Left kidney (tissue), 2 donors: ENCODE measurements around the gene TOMM40. TPM values are rescaled to one million over a fixed set of nuclear protein-coding genes. Genes with fewer than 3 reads are reported as not detected.
A peak's percentile ranks its signal among the peaks of the same experiment; 100 is the strongest.
"Not testable (repeated sequence)": the region's sequence is repeated elsewhere in the genome, so short reads cannot be mapped to it uniquely, and the experiment has no call there.

ENCODE experiments used
- DNase-seq: peaks from one replicate; pipeline ENCODE4 v3.0.0-alpha.2; 2013
- polyA plus RNA-seq: library from polyadenylated mRNA; unstranded; fragments of 120-200 nt; gene quantifications from one replicate; pipeline ENCODE4 v1.2.1, GENCODE V29; 2013; ENCODE audit not compliant: insufficient read length

The TOMM40 gene
- polyA plus RNA-seq, 1 donor: 43.3 TPM

DNA sequence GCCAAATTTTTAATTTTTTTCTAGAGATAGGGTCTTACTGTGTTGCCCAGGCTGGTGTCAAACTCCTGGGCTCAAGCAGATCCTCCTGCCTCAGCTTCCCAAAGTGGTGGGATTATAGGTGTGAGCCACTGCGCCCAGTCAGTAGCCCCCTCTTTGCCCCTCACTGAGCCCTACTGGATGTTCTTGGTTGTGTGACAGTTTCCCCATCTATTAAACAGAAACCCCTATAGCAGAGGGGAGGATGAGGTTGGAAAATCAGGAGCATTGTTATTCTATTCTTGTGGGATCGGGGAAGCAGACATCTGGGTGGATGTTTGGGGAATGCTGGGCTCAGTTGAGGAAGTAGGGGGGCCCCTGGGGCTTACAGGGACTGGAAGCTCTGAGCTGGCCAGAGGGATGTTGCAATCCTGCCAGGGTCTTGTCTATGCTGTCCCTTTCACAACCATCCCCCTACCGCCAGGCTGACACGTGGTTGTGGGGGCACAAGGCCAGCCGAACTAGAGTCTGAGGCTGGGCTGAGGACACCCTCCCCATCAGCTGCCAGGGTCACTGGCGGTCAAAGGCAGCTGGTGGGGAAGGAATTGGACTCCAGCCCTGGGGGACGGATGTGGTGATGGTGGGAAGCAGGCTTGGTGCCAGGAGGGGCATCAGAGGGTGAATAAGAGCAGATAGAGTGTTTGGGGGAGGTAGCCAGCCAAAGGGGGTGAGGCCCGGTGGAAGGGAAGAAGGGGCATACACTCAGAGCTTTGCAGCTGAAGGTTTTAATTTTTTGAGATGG is 34.2 kb downstream of the TOMM40 start:
- DNase-seq: no peak

DNA sequence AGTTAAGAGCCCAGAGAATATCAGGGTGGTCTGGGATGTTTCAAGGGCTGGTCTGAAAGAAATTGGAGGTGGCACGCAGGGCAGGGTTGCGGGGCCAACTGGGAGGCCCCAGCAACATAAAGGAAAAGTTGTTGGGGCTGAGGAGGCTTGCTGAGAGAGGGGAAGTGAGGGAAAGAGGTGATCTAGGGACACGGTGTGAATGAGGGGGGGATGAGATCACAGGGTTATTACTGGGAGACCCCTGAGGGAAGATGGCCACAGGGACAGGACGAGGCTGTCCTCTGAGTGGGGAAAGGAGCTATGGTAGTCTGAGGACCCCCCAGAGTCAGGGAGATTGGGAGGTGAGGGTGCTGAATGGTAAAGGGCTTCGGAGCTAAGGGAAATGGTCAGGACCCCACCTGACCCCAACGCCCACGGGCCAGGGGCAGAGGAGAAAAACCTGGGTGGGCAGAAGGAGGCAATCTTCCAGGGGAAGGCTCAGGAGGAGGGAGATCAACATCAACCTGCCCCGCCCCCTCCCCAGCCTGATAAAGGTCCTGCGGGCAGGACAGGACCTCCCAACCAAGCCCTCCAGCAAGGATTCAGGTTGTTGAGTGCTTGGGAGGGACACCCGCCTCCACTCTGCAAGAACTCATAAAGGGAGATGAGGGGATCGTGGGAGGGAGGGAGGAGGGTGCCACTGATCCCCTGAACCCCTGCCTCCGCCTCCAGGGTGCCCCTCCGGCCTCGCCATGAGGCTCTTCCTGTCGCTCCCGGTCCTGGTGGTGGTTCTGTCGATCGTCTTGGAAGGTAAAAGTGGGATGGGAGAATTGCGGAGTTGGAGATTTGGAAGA is 35.4 kb downstream of the TOMM40 start:
- not testable (repeated sequence) for DNase-seq

DNA sequence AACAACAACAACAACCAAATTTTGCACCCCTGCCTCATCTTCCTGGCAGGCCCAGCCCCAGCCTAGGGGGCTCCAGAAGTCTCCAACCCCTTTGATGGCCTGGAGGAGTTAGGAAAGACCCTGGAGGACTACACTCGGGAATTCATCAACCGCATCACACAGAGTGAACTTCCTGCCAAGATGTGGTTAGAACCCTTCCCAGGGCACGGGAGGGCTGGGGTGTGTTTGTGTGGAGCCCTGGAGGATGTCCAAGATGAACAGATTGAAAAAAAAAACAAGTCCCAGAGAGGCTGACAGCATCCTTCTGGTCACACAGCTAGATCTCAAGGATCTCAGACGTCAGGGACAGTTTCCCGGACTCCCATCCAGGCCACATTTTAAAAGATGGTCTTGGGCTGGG is 36.7 kb downstream of the TOMM40 start:
- DNase-seq: no peak

DNA sequence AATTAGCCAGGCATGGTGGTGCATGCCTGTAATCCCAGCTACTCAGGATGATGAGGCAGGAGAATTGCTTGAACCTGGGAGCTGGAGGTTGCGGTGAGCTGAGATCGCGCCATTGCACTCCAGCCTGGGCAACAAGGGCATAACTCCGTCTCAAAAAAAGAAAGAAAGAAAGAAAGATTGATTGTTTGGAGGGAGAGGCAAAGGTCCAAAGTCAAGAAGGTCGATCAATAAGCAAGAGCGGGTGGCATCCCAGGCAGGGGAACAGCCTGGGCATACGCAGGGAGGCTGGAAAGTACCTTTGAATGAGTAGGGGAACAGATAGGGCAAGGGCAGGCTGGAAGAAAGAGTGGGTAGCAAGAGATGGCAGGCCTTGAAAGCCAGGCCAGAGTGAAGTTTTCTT is 39.0 kb downstream of the TOMM40 start:
- no peak for DNase-seq

DNA sequence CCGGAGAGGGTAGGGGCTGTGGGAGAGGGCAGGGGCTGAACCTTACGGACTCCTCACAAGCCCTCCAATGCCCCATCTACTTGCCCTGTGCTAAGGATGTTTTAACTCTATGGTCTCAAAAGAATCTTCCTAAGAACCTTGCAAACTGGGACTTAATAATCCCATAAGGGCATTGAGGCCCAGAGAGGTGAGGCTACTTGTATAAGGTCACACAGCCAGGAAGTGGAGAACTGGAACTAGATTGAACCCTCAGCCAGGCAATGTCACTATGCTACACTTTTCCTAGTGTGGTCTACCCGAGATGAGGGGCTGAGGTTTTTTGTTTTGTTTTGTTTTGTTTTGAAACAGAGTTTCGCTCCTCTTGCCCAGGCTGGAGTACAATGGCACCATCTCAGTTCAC is 40.5 kb downstream of the TOMM40 start:
- DNase-seq: no peak

DNA sequence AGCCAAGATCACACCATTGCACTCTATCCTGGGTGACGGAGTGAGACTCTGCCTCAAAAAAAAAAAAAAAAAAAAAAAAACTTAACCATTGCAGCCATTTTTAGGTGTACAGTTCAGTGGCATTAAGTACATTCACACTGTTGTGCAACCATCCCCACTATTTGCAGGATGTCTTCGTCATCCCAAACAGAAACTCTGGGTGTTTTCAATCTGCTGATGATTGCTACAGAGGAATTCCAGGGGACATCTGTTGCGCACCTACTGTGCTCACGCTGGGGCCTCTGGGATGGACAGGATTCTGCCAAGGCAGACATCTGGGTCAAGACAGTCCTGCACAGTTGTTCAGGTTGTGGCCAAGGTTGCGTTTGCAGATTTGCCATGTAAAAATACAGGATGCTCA is 48.6 kb downstream of the TOMM40 start:
- no peak for DNase-seq

DNA sequence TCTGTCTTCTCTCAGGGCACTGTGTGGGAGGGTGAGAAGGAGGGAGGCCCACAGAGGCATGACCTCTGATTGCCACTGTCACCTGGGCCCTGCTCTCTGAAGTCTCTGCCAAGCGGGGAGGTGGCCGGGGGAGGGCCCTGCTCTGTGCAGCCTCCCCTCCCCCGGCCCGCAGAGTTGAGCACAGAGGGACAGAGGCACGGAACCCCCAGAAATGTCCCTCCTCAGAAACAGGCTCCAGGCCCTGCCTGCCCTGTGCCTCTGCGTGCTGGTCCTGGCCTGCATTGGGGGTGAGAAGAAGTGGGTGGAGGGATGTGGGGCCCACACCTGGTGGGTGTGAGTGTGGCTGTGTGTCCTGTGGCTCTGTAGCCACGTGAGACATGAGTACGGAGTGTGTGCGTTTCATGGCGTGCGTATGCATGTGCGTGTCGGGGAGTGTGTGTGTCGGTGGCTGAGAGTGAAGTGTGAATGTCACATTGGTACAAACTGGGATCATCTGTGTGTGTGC is 51.1 kb downstream of the TOMM40 start, which contains the start of gene APOC4:
TSS of gene APOC4 (plus strand) at position 171 of the 505 bp plus-strand sequence. CDS start at position 212, 41 bp downstream.
- DNase-seq: no peak

DNA sequence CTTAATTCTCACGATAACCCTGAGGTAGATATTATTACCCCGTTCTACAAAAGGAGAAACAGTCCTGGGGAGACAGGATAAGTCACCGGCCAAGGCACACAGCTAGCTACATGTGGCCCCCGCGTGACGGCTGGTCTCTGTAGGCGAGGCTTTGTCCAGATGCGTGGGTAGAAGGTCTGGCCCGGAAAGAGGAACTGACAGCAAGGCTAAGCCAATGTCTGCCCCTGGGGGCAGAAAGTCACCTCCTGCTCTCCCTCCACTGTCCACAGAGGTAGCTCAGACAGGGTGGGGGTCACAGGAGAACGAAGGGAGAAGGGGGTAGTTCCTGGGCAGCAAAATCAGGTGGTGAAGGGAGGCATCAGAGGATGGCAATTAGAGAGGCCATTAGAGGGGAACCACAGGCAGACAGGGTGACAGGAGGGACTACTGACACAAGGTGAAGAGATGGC is 52.8 kb downstream of the TOMM40 start:
- DNase-seq: no peak

DNA sequence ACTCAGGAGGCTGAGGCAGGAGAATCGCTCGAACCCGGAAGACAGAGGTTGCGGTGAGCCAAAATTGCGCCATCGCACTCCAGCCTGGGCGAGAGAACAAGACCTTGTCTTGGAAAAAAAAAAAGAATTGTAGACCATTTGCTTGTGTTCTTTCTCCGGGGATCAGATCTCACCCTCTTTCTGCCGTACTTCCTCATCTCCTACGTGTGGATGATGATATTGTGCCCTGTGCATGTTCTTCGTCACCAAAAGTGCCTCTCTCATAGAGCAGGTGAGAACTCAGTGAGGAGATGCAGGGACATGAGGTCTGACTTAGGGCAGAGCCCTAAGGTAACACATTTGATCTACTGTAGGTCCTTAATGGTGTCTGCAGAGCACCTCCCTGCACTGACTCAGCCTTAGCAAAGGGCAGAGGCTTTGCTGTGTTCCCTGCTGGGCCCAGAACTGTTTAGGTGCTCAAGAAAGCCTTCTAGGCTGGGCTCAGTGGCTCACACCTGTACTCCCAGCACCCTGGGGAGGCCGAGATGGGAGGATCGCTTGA is 56.1 kb downstream of the TOMM40 start:
- no peak for DNase-seq

DNA sequence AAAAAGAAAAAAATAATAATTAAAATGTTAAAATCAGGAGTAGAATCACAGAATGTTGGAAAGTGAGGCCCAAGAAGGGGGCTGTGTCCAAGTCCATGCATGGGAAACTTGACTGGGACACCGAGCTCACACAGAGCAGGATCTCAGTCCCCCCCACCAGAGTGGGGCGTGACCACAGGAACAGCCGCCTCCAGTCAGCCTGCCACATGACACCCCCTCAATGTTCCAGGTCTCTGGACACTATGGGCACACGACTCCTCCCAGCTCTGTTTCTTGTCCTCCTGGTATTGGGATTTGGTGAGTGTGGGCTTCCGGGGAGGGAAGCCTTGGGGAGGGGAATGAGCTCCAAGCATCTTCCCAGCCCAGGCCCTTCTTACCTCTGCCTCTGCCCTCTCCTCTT is 57.2 kb downstream of the TOMM40 start:
- no peak for DNase-seq

DNA sequence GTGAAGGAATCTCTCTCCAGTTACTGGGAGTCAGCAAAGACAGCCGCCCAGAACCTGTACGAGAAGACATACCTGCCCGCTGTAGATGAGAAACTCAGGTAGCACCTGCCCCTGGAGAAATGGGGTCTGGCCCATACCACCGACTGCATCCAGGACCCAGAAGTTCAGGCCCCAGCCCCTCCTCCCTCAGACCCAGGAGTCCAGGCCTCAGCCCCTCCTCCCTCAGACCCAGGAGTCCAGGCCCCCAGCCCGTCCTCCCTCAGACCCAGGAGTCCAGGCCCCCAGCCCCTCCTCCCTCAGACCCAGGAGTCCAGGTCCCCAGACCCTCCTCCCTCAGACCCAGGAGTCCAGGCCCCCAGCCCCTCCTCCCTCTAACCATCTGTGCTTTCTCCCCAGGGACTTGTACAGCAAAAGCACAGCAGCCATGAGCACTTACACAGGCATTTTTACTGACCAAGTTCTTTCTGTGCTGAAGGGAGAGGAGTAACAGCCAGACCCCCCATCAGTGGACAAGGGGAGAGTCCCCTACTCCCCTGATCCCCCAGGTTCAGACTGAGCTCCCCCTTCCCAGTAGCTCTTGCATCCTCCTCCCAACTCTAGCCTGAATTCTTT is 57.8 kb downstream of the TOMM40 start:
- no peak for DNase-seq

DNA sequence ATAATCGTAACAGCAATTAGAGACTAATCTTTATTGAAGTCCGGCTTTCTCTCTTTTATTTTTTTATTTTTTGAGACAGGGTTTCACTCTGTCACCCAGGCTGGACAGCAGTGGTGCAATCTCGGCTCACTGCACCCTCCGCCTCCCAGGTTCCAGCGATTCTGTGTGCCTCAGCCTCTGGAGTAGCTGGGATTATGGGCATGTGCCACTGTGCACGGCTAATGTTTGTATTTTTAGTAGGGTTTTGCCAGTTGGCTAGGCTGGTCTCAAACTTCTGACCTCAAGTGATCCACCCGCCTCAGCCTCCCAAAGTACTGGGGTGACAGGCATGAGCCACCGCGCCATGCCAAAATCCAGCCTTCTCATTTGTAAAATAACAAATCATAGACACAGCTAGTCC is 58.5 kb downstream of the TOMM40 start:
- DNase-seq: no peak

DNA sequence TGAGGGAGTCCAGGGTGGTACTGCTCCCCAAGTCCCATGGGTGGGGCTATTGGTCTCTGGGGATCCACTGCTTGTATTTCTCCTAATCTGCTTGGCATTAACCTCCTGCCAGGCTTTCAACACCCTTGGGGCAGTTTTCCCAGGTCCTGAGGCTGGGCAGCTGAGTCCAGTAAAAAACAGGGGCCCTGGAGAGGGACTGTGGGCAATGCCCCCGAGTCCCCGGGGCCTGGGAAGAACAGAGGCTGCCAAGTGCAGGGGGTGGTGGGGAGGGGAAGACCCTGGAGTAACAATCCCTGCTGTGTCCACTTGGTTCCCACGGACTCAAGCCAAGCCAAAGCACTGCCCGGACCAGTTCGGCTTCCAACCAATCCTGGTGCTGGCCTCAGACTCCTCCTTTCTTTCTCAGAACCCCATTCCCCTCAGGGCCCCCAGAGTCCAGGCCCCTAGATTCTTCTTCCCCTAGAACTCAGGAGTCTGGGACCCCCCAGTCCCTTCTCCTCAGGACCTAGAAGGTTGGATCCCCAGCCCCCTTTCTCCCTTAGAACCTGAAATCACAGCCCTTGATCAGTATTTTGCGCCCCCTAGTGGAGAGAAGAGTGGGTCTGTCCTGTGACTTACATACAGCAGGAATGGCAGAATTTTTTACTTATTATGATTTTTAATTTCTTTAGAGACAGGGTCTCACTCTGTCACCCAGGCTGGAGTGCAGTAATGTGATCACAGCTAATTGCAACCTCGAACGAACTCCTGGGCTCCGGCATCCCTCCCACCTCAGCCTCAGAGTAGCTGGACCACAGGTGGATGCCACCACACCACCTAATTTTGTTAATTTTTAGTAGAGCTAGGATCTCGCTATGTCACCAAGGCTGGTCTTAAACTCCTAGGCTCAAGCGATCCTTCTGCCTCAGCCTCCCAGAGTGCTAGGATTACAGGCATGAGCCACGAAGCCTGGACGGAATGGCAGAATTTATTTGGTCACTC is 60.4 kb downstream of the TOMM40 start:
- DNase-seq: peak; percentile 75

Other genes starting within 250 kb of the TOMM40 start
- 37.2 TPM for gene PVR, start 247.3 kb upstream of the TOMM40 start, polyA plus RNA-seq
- gene CEACAM19, start 219.8 kb upstream of the TOMM40 start, polyA plus RNA-seq: 22.7 TPM
- gene CEACAM16, start 192.1 kb upstream of the TOMM40 start, polyA plus RNA-seq: not detected
- gene BCL3, start 142.5 kb upstream of the TOMM40 start, polyA plus RNA-seq: 4.9 TPM
- 5.3 TPM for gene CBLC, start 113.4 kb upstream of the TOMM40 start, polyA plus RNA-seq
- 461 TPM for gene BCAM, start 82.2 kb upstream of the TOMM40 start, polyA plus RNA-seq
- 139 TPM for gene NECTIN2, start 45.0 kb upstream of the TOMM40 start, polyA plus RNA-seq
- gene APOE, start 14.5 kb downstream of the TOMM40 start, polyA plus RNA-seq: 288 TPM
- gene APOC1, start 23.4 kb downstream of the TOMM40 start, polyA plus RNA-seq: 10.9 TPM
- gene APOC4, start 51.0 kb downstream of the TOMM40 start, polyA plus RNA-seq: not detected
- gene APOC2, start 54.8 kb downstream of the TOMM40 start, polyA plus RNA-seq: 10.1 TPM
- gene CLPTM1, start 64.1 kb downstream of the TOMM40 start, polyA plus RNA-seq: 121 TPM
- gene RELB, start 110.2 kb downstream of the TOMM40 start, polyA plus RNA-seq: 4.5 TPM
- 76.8 TPM for gene CLASRP, start 147.8 kb downstream of the TOMM40 start, polyA plus RNA-seq
- 0.98 TPM for gene ZNF296, start 185.2 kb downstream of the TOMM40 start, polyA plus RNA-seq
- 22.5 TPM for gene GEMIN7, start 188.0 kb downstream of the TOMM40 start, polyA plus RNA-seq
- 23.6 TPM for gene PPP1R37, start 201.9 kb downstream of the TOMM40 start, polyA plus RNA-seq